ENCODE data around the gene C3orf38.
A peak's percentile ranks its signal among the peaks of the same experiment; 100 is the strongest.

The C3orf38 gene

DNA sequence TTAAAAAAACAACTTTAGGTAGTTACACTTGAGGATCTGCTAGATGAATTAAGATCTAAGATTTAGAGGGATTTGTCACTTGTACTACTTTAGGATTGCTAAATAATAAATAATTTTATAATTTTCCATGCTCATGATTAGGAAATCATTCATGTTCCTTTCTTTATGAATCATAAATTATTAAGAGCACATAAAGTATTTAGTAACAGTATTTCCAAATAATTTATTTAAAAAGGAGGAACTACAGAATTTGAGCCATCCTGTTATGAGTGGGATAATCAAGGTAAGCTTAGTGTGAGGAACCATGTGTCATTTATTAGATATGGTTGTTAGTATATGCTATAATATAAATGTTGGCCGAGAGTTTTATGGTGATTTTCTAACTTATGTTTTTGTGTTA, 37.5 kb upstream of the C3orf38 start:
- Histone ChIP-seq H3K4me1 (ENCODE audit: insufficient read depth, low read length, severe bottlenecking) (no peaks in the 10 kb centered on the region), H3K9ac (ENCODE audit: low read length) (no peak overlapping the region), H3K79me2 (ENCODE audit: insufficient read depth, low read length) (peaks cover 13% of the 10 kb centered on the region), H3K27me3 (ENCODE audit: insufficient read depth, low read length) (no peaks in the 10 kb centered on the region), H4K20me1 (ENCODE audit: insufficient read depth, low read length) (no peaks in the 10 kb centered on the region; the same call in 1 of the 2 replicates), H3K4me2 (ENCODE audit: low read length) (no peak overlapping the region), H3K27ac (ENCODE audit: low read depth, low read length, poor library complexity, severe bottlenecking) (no peak overlapping the region), H3K9me2 (ENCODE audit: low read depth, low read length) (no peaks in the 10 kb centered on the region), H3K4me3 (ENCODE audit: low read depth, low read length, poor library complexity, severe bottlenecking) (no peak overlapping the region), H3K36me3 (ENCODE audit: insufficient read depth, low read length) (peaks cover 21% of the 10 kb centered on the region; the same call in 1 of the 2 replicates), H2AFZ (ENCODE audit: low read length) (no peak overlapping the region), H3F3A (ENCODE audit: insufficient read depth, low read length) (no peaks in the 10 kb centered on the region), H3K9me3 (ENCODE audit: low read length) (no peaks in the 10 kb centered on the region)
- TF ChIP-seq, protein P1, sequence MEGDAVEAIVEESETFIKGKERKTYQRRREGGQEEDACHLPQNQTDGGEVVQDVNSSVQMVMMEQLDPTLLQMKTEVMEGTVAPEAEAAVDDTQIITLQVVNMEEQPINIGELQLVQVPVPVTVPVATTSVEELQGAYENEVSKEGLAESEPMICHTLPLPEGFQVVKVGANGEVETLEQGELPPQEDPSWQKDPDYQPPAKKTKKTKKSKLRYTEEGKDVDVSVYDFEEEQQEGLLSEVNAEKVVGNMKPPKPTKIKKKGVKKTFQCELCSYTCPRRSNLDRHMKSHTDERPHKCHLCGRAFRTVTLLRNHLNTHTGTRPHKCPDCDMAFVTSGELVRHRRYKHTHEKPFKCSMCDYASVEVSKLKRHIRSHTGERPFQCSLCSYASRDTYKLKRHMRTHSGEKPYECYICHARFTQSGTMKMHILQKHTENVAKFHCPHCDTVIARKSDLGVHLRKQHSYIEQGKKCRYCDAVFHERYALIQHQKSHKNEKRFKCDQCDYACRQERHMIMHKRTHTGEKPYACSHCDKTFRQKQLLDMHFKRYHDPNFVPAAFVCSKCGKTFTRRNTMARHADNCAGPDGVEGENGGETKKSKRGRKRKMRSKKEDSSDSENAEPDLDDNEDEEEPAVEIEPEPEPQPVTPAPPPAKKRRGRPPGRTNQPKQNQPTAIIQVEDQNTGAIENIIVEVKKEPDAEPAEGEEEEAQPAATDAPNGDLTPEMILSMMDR (IDR thresholded peaks at IDR 0.05; ENCODE audit: low read length) = no peak
- no peak for TF ChIP-seq EZH2 (IDR thresholded peaks at IDR 0.05; ENCODE audit: borderline replicate concordance, low read length)

DNA sequence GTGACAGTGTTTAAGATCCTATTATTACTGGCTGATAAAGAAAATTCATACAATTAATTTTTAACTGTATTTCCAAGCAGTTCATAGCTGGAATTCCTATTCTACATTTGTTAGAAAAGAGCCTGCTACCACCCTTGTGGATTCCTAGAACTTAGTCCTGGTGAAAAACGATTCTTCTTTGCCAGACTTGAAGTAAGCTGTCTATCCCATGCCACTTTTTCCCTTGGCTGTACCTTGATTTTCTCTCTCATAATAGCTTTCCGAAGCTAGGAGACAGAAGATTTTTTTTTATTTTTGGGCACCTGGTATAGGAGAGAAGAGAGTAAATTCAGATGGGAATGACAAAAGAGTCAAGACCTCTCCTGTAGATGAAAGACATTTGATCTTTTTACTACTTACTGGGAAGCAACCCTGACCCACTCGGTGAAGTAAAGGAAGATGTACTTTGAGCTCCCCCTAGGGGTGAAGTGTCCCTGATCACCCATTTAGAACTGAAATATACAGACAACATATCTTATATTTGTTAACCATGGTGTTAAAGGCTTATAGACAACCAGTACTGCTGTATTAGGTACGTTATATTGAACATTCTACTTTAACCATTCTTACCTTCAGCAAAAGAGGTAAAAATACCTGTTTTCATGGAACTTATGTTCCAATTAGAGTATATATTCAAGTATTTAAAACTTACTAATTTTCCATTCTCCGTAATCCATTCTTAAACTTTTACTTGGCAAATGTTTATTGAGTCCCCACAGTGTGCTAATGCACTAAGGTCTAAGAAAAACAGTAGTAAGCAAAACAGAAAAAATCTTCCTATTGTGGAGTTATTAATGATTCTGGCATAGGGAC, 36.2 kb upstream of the C3orf38 start:
- no peak overlapping the region for H3K4me2 ChIP-seq (ENCODE audit: low read length)

DNA sequence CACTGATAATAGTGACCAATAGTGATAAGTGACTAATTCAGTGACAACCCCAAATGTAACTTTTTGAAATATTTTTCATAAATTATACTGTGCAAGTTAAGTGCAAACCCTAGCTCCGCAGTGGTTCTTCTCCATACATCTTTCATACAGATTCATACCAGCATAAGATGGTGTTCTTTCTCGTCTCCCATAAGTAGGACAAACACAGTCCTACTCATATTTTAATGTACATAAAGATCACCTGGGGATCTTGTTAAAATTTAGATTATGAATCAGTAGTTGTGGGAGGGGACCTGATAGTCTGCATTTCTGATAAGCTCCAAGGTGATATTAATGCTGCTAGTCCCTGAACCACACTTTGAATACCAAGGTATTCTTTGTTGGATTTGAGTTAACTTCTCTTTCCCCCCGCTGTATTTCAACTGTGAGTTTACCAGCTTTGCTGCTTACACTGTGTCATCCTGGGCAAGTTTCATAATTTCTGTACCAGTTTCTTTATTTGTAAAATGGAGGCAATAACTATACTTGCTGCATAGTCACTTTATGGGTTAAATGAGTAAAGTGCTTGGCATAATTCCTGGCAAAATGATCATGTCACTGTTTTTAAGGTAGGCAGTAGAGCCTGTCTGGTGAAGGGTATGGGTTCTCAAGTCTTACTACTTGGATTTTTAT, 34.7 kb upstream of the C3orf38 start:
- no peaks in the 10 kb centered on the region for H3K9me3 ChIP-seq (ENCODE audit: low read length)
- H3K4me2 ChIP-seq (ENCODE audit: low read length) = no peak overlapping the region
- H4K20me1 ChIP-seq (ENCODE audit: insufficient read depth, low read length) = no peaks in the 10 kb centered on the region; the same call in 1 of the 2 replicates
- H3F3A ChIP-seq (ENCODE audit: insufficient read depth, low read length) = no peaks in the 10 kb centered on the region
- H3K27me3 ChIP-seq (ENCODE audit: insufficient read depth, low read length) = no peaks in the 10 kb centered on the region
- H3K36me3 ChIP-seq (ENCODE audit: insufficient read depth, low read length) = peaks cover 34% of the 10 kb centered on the region
- no peak for TF ChIP-seq EZH2 (IDR thresholded peaks at IDR 0.05; ENCODE audit: borderline replicate concordance, low read length)
- TF ChIP-seq, protein P1 (IDR thresholded peaks at IDR 0.05; ENCODE audit: low read length) = no peak
- no peak overlapping the region for H2AFZ ChIP-seq (ENCODE audit: low read length)
- no peaks in the 10 kb centered on the region for H3K9me2 ChIP-seq (ENCODE audit: low read depth, low read length)
- H3K4me3 ChIP-seq (ENCODE audit: low read depth, low read length, poor library complexity, severe bottlenecking) = no peak overlapping the region
- no peaks in the 10 kb centered on the region for H3K4me1 ChIP-seq (ENCODE audit: insufficient read depth, low read length, severe bottlenecking)
- H3K27ac ChIP-seq (ENCODE audit: low read depth, low read length, poor library complexity, severe bottlenecking) = no peak overlapping the region
- 0 out of 2 replicates have a peak, but pooled peaks cover under 1% of the 10 kb centered on the region for H3K79me2 ChIP-seq (ENCODE audit: insufficient read depth, low read length)
- H3K9ac ChIP-seq (ENCODE audit: low read length) = no peak overlapping the region

More for the DNA sequence above, 36.2 kb upstream of the C3orf38 start:
- no peaks in the 10 kb centered on the region for H3K9me2 ChIP-seq (ENCODE audit: low read depth, low read length)
- H3K4me3 ChIP-seq (ENCODE audit: low read depth, low read length, poor library complexity, severe bottlenecking) = no peak overlapping the region
- no peaks in the 10 kb centered on the region; the same call in 1 of the 2 replicates for H4K20me1 ChIP-seq (ENCODE audit: insufficient read depth, low read length)
- no peaks in the 10 kb centered on the region for H3K9me3 ChIP-seq (ENCODE audit: low read length)
- H3K27ac ChIP-seq (ENCODE audit: low read depth, low read length, poor library complexity, severe bottlenecking) = no peak overlapping the region
- TF ChIP-seq, protein P1 (IDR thresholded peaks at IDR 0.05; ENCODE audit: low read length) = peak; percentile 78
- no peak for TF ChIP-seq EZH2 (IDR thresholded peaks at IDR 0.05; ENCODE audit: borderline replicate concordance, low read length)
- no peaks in the 10 kb centered on the region for H3F3A ChIP-seq (ENCODE audit: insufficient read depth, low read length)
- H3K27me3 ChIP-seq (ENCODE audit: insufficient read depth, low read length) = no peaks in the 10 kb centered on the region
- peaks cover 32% of the 10 kb centered on the region for H3K36me3 ChIP-seq (ENCODE audit: insufficient read depth, low read length)
- H3K79me2 ChIP-seq (ENCODE audit: insufficient read depth, low read length) = peaks cover 3% of the 10 kb centered on the region
- no peak overlapping the region for H2AFZ ChIP-seq (ENCODE audit: low read length)
- no peak overlapping the region for H3K9ac ChIP-seq (ENCODE audit: low read length)
- H3K4me1 ChIP-seq (ENCODE audit: insufficient read depth, low read length, severe bottlenecking) = no peaks in the 10 kb centered on the region

All from OCI-LY1 (cell line).